Head of caudate nucleus (tissue), 42 donors: Measurements from ENCODE around the gene SLC24A3.

ENCODE experiments used
- DNase-seq, 42 donors: peaks; one replicate each; pipeline versions ENCODE4 v3.0.0 to v3.0.0-alpha.2; 2020 to 2021; ENCODE audit warnings: mixed read lengths in 7 of 42
- intact Hi-C: fragments of 100-400 bp; cut with DNase I; formaldehyde crosslinking; loops from one replicate; pipeline ENCODE4 v1.15.0; 2022

SLC24A3 gene

GRCh38 chr20:19322061-19322985 lies 109.9 kb downstream of the SLC24A3 start:
- DNase-seq: no peak
- intact Hi-C loops: no loop called here

DNA sequence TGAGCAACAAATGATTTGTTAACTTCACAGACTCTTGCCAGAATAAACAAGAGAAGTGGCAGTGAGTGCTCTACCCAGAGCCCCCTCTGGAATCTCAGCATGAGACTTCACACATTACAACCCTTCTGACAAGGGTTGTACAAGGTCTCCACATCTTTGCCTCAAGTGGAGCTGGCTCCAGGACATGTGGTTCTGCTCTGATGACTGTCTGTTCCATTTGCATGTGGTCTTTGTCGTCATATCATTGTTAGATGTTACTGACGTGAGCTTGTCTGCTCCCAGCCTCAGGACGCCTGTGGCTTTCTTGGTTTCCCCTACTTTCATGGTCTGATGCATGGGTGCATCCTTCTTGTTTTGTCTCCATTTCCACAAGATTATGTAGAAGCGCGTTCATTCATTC lies 115.0 kb downstream of the SLC24A3 start:
- intact Hi-C loops: no loop called here
- DNase-seq: no peak

- intact Hi-C loops: no loop called here
Measured at GRCh38 chr20:19328676-19329075, 116.2 kb downstream of the SLC24A3 start.

GRCh38 chr20:19330038-19330437 lies 117.6 kb downstream of the SLC24A3 start:
- DNase-seq: no peak
- intact Hi-C loops: no loop called here

More at GRCh38 chr20:19328676-19329075, 116.2 kb downstream of the SLC24A3 start:
- DNase-seq: no peak

GRCh38 chr20:19330731-19331130 lies 118.3 kb downstream of the SLC24A3 start:
- DNase-seq: no peak
- intact Hi-C loops: no loop called here

- no peak for DNase-seq
Measured at GRCh38 chr20:19333563-19333962, 121.1 kb downstream of the SLC24A3 start.

GRCh38 chr20:19335341-19335740 lies 122.9 kb downstream of the SLC24A3 start:
- intact Hi-C loops: no loop called here
- no peak for DNase-seq

More at GRCh38 chr20:19333563-19333962, 121.1 kb downstream of the SLC24A3 start:
- intact Hi-C loops: no loop called here

DNA sequence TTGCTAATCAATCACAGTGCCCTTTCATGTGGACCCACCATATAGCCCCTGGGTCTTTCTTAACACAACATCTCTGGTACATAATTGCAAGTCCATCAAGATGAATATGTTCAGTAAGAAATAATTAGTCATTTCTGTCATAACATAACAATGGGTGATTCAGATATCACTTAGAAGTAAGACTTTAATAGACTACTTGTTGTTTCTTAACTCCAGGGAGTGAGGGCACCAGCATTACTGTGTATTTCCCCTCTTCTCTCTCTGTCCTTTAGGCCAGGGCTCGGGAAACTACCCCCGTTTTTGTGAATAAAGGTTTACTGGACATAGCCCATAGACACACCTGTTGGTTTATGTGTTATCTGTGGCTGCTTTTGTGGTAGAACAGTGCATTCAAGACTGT lies 123.5 kb downstream of the SLC24A3 start:
- no peak for DNase-seq
- intact Hi-C loops: no loop called here

- intact Hi-C loops: no loop called here
- DNase-seq: no peak
Measured at GRCh38 chr20:19336631-19337030, 124.2 kb downstream of the SLC24A3 start.

- intact Hi-C loops: no loop called here
- no peak for DNase-seq
Measured at GRCh38 chr20:19338380-19338779, 125.9 kb downstream of the SLC24A3 start.

- intact Hi-C loops: no loop called here
- DNase-seq: no peak
Measured at GRCh38 chr20:19338960-19339359, 126.5 kb downstream of the SLC24A3 start.

GRCh38 chr20:19341348-19342053 lies 129.1 kb downstream of the SLC24A3 start:
- intact Hi-C loops: no loop called here
- no peak for DNase-seq

- intact Hi-C loops: no loop called here
- DNase-seq: no peak
Measured at GRCh38 chr20:19344341-19344740, 131.9 kb downstream of the SLC24A3 start.

DNA sequence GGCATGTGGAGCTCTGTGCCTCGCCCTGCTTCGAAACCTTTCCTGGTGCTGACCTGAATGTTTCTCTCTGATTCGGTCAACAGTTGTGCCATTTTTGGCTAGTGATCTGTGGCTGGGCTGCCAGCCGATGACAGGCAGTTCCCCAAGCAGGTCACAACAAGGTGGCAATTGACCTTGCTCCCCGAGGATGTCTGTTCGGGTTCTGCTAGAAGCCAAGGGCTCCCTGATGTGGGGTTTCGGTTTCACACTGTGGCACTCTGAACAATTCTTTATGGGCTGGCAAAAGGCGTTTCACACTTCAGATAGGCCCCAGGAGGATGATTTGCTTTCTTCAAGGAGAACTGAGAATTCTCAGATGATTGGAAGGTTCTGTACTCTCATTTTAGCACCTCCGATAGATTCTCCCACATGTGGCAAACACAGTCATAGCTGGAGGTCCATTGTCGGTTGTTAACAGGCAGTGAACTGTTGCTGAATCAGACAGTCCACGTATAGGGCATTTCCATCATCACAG lies 135.6 kb downstream of the SLC24A3 start:
- no peak for DNase-seq
- intact Hi-C loops: no loop called here

DNA sequence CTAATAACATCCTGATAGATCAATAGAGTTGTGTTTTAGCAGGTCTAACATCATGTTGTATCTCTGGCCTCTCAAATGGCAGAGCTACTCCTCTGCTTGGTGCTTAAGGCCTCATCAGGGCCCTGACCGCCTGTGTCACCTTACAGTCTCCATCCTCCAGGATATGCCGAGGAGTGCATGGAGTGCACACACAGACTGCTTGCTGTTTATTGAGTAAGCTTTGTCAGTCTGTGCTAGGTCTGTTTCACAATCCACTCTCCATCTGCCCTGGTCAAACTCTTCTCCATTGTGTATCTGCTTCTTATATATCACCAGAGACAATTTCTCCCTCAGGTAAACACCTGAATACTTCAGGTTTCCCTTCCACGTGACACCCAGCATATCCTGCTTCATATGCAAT lies 136.1 kb downstream of the SLC24A3 start:
- intact Hi-C loops: no loop called here
- no peak for DNase-seq

DNA sequence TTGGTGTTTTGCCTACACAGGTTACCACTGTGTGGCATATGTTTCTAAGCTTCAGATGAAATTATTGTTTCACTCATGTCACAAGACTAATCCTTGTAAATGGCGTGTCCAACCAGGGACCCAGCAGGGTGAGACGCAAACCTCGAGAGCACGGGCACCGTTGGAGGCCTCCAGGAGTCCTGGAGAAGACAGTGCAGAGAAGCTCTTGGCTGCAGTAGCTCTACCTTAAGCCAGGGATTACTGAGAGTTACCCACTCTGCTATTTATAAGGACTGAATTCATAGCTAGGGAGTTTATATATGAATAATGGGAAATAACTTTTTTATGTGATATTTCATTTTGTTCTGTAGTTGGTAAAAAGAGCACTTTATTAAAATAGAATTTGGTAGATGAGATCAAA lies 137.4 kb downstream of the SLC24A3 start:
- intact Hi-C loops: no loop called here
- no peak for DNase-seq

DNA sequence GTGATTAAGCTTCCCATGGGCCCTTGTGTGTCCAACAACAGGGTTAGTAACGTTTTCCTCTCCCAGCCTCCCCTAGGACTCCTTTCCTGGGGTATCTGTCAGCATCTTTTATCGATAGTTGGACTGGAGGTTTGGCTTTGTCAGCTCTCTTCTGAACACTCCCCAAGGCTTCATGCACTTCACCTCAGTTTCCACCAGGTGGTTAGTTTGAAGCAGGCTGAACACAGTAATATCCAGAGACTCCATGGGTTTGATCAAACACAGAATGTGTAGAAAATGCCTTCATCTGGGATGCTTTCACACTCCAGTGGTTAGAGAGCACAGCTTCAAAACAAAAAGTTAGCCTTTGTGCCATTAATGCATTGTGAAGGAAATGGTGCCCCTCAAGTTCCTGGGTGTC lies 139.1 kb downstream of the SLC24A3 start:
- no peak for DNase-seq
- intact Hi-C loops: no loop called here

GRCh38 chr20:19354950-19355349 lies 142.5 kb downstream of the SLC24A3 start:
- DNase-seq: no peak
- intact Hi-C loops: no loop called here

DNA sequence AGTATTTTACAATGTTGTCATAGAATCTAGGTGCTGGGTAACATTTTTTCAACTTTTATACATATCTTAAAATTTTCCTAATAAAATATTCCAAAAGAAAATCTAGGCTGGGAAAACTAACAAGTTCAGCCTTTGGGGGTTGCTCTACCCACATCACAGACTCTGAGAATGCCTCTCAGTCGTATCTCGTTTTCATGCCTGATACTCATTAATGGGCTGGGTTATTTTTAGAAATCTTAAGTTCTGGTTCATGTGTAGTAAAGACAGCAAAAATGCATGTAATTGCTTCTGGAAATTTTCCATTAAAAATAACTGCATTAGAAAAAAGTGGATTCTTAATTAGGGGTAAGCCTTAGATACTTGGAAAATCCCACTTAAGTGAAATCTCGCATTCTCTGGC lies 149.3 kb downstream of the SLC24A3 start:
- no peak for DNase-seq
- intact Hi-C loops: no loop called here

DNA sequence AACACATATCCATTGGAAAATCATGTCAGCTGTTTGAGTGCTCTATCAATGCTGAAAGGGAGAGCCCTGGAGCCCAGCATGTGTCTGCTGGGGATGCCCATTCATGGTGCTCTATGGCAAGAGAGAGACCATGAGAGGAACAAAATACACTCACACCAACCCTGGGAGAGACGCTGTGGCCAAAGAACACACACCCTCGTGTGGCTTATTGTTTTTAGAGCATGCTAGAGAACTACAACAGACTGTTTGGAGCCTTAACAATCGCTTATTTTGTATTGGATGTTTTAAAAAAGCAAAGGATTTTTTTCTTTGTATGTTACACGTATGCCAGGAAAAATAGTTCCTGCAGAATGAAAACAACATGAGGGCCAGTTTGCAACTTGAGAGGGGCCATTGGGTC lies 151.0 kb downstream of the SLC24A3 start:
- intact Hi-C loops: no loop called here
- DNase-seq: no peak
